Chondrocyte (in vitro differentiated cells): ENCODE data around the gene AXDND1. TPM values are rescaled to one million over a fixed set of nuclear protein-coding genes. Genes with fewer than 3 reads are reported as not detected.
"Not testable (repeated sequence)": the region's sequence is repeated elsewhere in the genome, so short reads cannot be mapped to it uniquely, and the experiment has no call there.

Experiments
- DNase-seq: peaks from one replicate; pipeline ENCODE4 v3.0.0; 2021; ENCODE audit warnings: mixed read lengths, low spot score
- H3K27ac Mint-ChIP-seq: one replicate; pipeline ENCODE4 v1.8.0; 2021; ENCODE audit warnings: mild to moderate bottlenecking, moderate library complexity, mixed read lengths; ENCODE audit not compliant: unreplicated experiment
- H3K27me3 Mint-ChIP-seq: 2 replicates; pipeline ENCODE4 v1.8.0; 2021; ENCODE audit warnings: low read depth, mixed read lengths
- H3K36me3 Mint-ChIP-seq: 2 replicates; pipeline ENCODE4 v1.8.0; 2021; ENCODE audit warnings: low read depth, mixed read lengths
- H3K4me1 Mint-ChIP-seq: 2 replicates; pipeline ENCODE4 v1.8.0; 2021; ENCODE audit warnings: low read depth, mild to moderate bottlenecking, mixed read lengths
- H3K4me3 Mint-ChIP-seq: one replicate; pipeline ENCODE4 v1.8.0; 2021; ENCODE audit warnings: mild to moderate bottlenecking, moderate library complexity, mixed read lengths; ENCODE audit not compliant: unreplicated experiment
- H3K9me3 Mint-ChIP-seq: 2 replicates; pipeline ENCODE4 v1.8.0; 2021; ENCODE audit warnings: low read depth, mixed read lengths
- CTCF ChIP-seq: fragments of 200-600 bp; sonication (generic); IDR thresholded peaks from 2 replicates; pipeline ENCODE4 v1.5.0; 2021; ENCODE audit warnings: antibody characterized with exemption, mild to moderate bottlenecking, moderate library complexity
- total RNA-seq: library from RNA; stranded (reverse); gene quantifications from 3 replicates; pipeline ENCODE4 v1.2.1, GENCODE V29; 2021

AXDND1 gene
- total RNA-seq, 1 donor from 2014 or later = 0.20 TPM

GRCh38 chr1:179384027-179384426 is 18.3 kb downstream of the AXDND1 start:
- Mint-ChIP-seq H3K27me3 (no peaks in the 10 kb centered on the region), H3K4me3 (no peak overlapping the region), H3K36me3 (no peaks in the 10 kb centered on the region), H3K4me1 (no peaks in the 10 kb centered on the region), H3K27ac (no peak overlapping the region), H3K9me3 (no peaks in the 10 kb centered on the region)
- no peak for DNase-seq
- TF ChIP-seq CTCF = no peak

GRCh38 chr1:179385510-179385909 is 19.7 kb downstream of the AXDND1 start:
- Mint-ChIP-seq H3K4me1 (no peaks in the 10 kb centered on the region), H3K4me3 (no peak overlapping the region), H3K36me3 (no peaks in the 10 kb centered on the region), H3K9me3 (no peaks in the 10 kb centered on the region), H3K27me3 (no peaks in the 10 kb centered on the region), H3K27ac (no peak overlapping the region)
- TF ChIP-seq CTCF = no peak
- no peak for DNase-seq

- no peak overlapping the region for H3K4me3 Mint-ChIP-seq
- peaks cover 5% of the 10 kb centered on the region for H3K36me3 Mint-ChIP-seq
- no peak for TF ChIP-seq CTCF
- no peak for DNase-seq
- H3K9me3 Mint-ChIP-seq = peaks cover 32% of the 10 kb centered on the region
- no peak overlapping the region for H3K27ac Mint-ChIP-seq
- H3K27me3 Mint-ChIP-seq = peaks cover 2% of the 10 kb centered on the region
- no peaks in the 10 kb centered on the region for H3K4me1 Mint-ChIP-seq
Observed at GRCh38 chr1:179393721-179394120, 27.9 kb downstream of the AXDND1 start.

GRCh38 chr1:179399399-179399798 is 33.6 kb downstream of the AXDND1 start:
- H3K27me3 Mint-ChIP-seq, H3K27ac Mint-ChIP-seq, H3K9me3 Mint-ChIP-seq, H3K4me3 Mint-ChIP-seq, DNase-seq, H3K36me3 Mint-ChIP-seq, H3K4me1 Mint-ChIP-seq: not testable (repeated sequence)

- H3K27me3 Mint-ChIP-seq, DNase-seq, H3K27ac Mint-ChIP-seq, H3K4me3 Mint-ChIP-seq, H3K36me3 Mint-ChIP-seq, H3K4me1 Mint-ChIP-seq: not testable (repeated sequence)
- H3K9me3 Mint-ChIP-seq = peaks cover 13% of the 10 kb centered on the region
Observed at GRCh38 chr1:179417760-179418159, 52.0 kb downstream of the AXDND1 start.

- H3K4me1 Mint-ChIP-seq, H3K27ac Mint-ChIP-seq, H3K27me3 Mint-ChIP-seq, DNase-seq, H3K4me3 Mint-ChIP-seq, H3K36me3 Mint-ChIP-seq: not testable (repeated sequence)
- peaks cover 19% of the 10 kb centered on the region for H3K9me3 Mint-ChIP-seq
Observed at GRCh38 chr1:179418706-179419105, 52.9 kb downstream of the AXDND1 start.

- no peaks in the 10 kb centered on the region for H3K27me3 Mint-ChIP-seq
- TF ChIP-seq CTCF = no peak
- peaks cover 3% of the 10 kb centered on the region for H3K36me3 Mint-ChIP-seq
- no peaks in the 10 kb centered on the region for H3K4me1 Mint-ChIP-seq
- no peak for DNase-seq
- H3K4me3 Mint-ChIP-seq = no peak overlapping the region
- no peak overlapping the region for H3K27ac Mint-ChIP-seq
- H3K9me3 Mint-ChIP-seq = peaks cover 32% of the 10 kb centered on the region
Observed at GRCh38 chr1:179424610-179425009, 58.8 kb downstream of the AXDND1 start.
